ENCODE data around the gene TRIM74.
"Not testable (repeated sequence)": the region's sequence is repeated elsewhere in the genome, so short reads cannot be mapped to it uniquely, and the experiment has no call there.

DNA sequence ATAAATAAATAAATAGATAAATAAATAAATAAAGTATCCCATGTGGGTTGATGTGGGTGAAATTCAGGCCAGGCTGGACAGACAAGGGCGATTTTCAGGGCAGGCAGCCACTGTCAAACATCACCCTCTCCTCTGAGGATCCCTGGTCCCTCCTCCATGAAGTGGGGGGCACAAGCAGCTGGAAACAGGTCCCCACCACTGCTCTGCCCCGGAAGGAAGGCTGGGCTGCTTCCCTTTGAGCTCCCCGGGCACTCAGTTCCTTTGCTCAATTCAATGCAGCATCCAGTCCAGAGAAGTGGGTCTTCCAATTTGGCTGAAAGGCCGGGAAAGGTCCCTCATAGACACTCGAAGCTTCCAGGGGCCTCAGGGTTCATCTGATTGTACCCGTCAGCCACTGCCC, 11.1 kb upstream of the TRIM74 start:
- TF ChIP-seq SPI1 (IDR thresholded peaks at IDR 0.05; ENCODE audit: low read depth, low read length); POLR2A (IDR thresholded peaks at IDR 0.05; ENCODE audit: low read depth, low read length); TAF1 (IDR thresholded peaks at IDR 0.05; ENCODE audit: low read depth, low read length); POLR2AphosphoS5 (IDR thresholded peaks at IDR 0.05; ENCODE audit: low read depth, low read length); PAX5 (IDR thresholded peaks at IDR 0.05; ENCODE audit: insufficient read depth, low read length, severe bottlenecking); POU2F2 (IDR thresholded peaks at IDR 0.05; ENCODE audit: low read depth, low read length): not testable (repeated sequence)
